ENCODE measurements around the gene KIF13A.

GRCh38 chr6:17910189-17910588 is 77.2 kb downstream of the KIF13A start:
- no peak for TF ChIP-seq CTCF (IDR thresholded peaks at IDR 0.05)
- no peak for TF ChIP-seq EZH2 (IDR thresholded peaks at IDR 0.05)
